H9 (cell line): Measurements from ENCODE around the gene LAMC3. TPM values are rescaled to one million over a fixed set of nuclear protein-coding genes. Genes with fewer than 3 reads are reported as not detected.
"Not testable (repeated sequence)": the region's sequence is repeated elsewhere in the genome, so short reads cannot be mapped to it uniquely, and the experiment has no call there.

Experiments used
- DNase-seq: peaks from one replicate; pipeline ENCODE4 v3.0.0-alpha.2; 2017
- H2AFZ ChIP-seq: one replicate; pipeline ENCODE4 v1.6.1; 2013; ENCODE audit warnings: mild to moderate bottlenecking, low read length, control low read depth, moderate library complexity
- H2AK5ac ChIP-seq: 2 replicates; pipeline ENCODE4 v1.6.1; 2013; ENCODE audit warnings: low read length, control low read depth, mixed read lengths; ENCODE audit not compliant: insufficient read length
- H2BK120ac ChIP-seq: one replicate; pipeline ENCODE4 v1.6.1; 2013; ENCODE audit warnings: low read depth, mild to moderate bottlenecking, low read length, control low read depth, inconsistent platforms; ENCODE audit not compliant: poor library complexity, severe bottlenecking
- H2BK12ac ChIP-seq: 2 replicates; pipeline ENCODE4 v1.6.1; 2013; ENCODE audit warnings: low read length, control low read depth, mixed read lengths, low read depth; ENCODE audit not compliant: insufficient read length
- H2BK15ac ChIP-seq: 2 replicates; pipeline ENCODE4 v1.6.1; 2013; ENCODE audit warnings: low read depth, low read length, control low read depth
- H2BK20ac ChIP-seq: one replicate; pipeline ENCODE4 v1.6.1; 2013; ENCODE audit warnings: low read depth, mild to moderate bottlenecking, low read length, control low read depth, inconsistent platforms; ENCODE audit not compliant: poor library complexity, severe bottlenecking
- H2BK5ac ChIP-seq: 2 replicates; pipeline ENCODE4 v1.6.1; 2013; ENCODE audit warnings: low read length, control low read depth, mixed read lengths; ENCODE audit not compliant: insufficient read length
- H3K14ac ChIP-seq: 2 replicates; pipeline ENCODE4 v1.6.1; 2013; ENCODE audit warnings: low read length, control low read depth; ENCODE audit not compliant: insufficient read depth
- H3K18ac ChIP-seq: 2 replicates; pipeline ENCODE4 v1.6.1; 2013; ENCODE audit warnings: low read depth, mild to moderate bottlenecking, mixed read lengths, low read length, control low read depth; ENCODE audit not compliant: insufficient read length
- H3K23ac ChIP-seq: 2 replicates; pipeline ENCODE4 v1.6.1; 2013; ENCODE audit warnings: low read length, control low read depth, mixed read lengths, low read depth; ENCODE audit not compliant: insufficient read length
- H3K23me2 ChIP-seq: 2 replicates; pipeline ENCODE4 v1.6.1; 2013; ENCODE audit warnings: low read depth, mild to moderate bottlenecking, mixed read lengths, low read length, control low read depth; ENCODE audit not compliant: insufficient read length, poor library complexity, severe bottlenecking
- H3K27ac ChIP-seq: 2 replicates; pipeline ENCODE4 v1.5.1; 2013; ENCODE audit warnings: low read length, control low read depth, mixed read lengths, low read depth; ENCODE audit not compliant: insufficient read length
- H3K27me3 ChIP-seq: 2 replicates; pipeline ENCODE4 v1.6.1; 2013; ENCODE audit warnings: low read length, control low read depth, inconsistent platforms; ENCODE audit not compliant: insufficient read depth
- H3K4ac ChIP-seq: 2 replicates; pipeline ENCODE4 v1.6.1; 2013; ENCODE audit warnings: low read depth, mild to moderate bottlenecking, control low read depth, inconsistent platforms, low read length, moderate library complexity
- H3K4me1 ChIP-seq: 2 replicates; pipeline ENCODE4 v1.6.1; 2013; ENCODE audit warnings: low read length, control low read depth, inconsistent platforms; ENCODE audit not compliant: insufficient read depth
- H3K4me2 ChIP-seq: 2 replicates; pipeline ENCODE4 v1.6.1; 2013; ENCODE audit warnings: low read length, control low read depth, mixed read lengths; ENCODE audit not compliant: insufficient read length, insufficient read depth
- H3K56ac ChIP-seq: 2 replicates; pipeline ENCODE4 v1.6.1; 2013; ENCODE audit warnings: low read depth, mild to moderate bottlenecking, mixed read lengths, low read length, control low read depth; ENCODE audit not compliant: insufficient read length
- H3K79me1 ChIP-seq: 2 replicates; pipeline ENCODE4 v1.6.1; 2013; ENCODE audit warnings: low read depth, mild to moderate bottlenecking, moderate library complexity, low read length, control low read depth, inconsistent platforms; ENCODE audit not compliant: insufficient read depth, poor library complexity, severe bottlenecking
- H3K79me2 ChIP-seq: 2 replicates; pipeline ENCODE4 v1.6.1; 2013; ENCODE audit warnings: low read length, control low read depth, inconsistent platforms; ENCODE audit not compliant: insufficient read depth
- H3K9ac ChIP-seq: 2 replicates; pipeline ENCODE4 v1.6.1; 2013; ENCODE audit warnings: low read length, control low read depth, mixed read lengths; ENCODE audit not compliant: insufficient read length; ENCODE audit errors: extremely low read depth
- H3K9me3 ChIP-seq: one replicate; pipeline ENCODE4 v1.6.1; 2013; ENCODE audit warnings: low read depth, low read length, inconsistent platforms; ENCODE audit not compliant: control insufficient read depth
- H3T11ph ChIP-seq: one replicate; pipeline ENCODE4 v1.6.1; 2013; ENCODE audit warnings: mild to moderate bottlenecking, low read length, control low read depth, inconsistent platforms
- H4K20me1 ChIP-seq: one replicate; pipeline ENCODE4 v1.6.1; 2013; ENCODE audit not compliant: control insufficient read depth, insufficient read length, insufficient read depth
- H4K5ac ChIP-seq: 2 replicates; pipeline ENCODE4 v1.6.1; 2013; ENCODE audit warnings: low read depth, mild to moderate bottlenecking, mixed read lengths, low read length, control low read depth; ENCODE audit not compliant: insufficient read length
- H4K8ac ChIP-seq: replicated peaks from 2 replicates; pipeline ENCODE4 v1.6.1; 2013; ENCODE audit warnings: low read length, control low read depth, mixed read lengths, low read depth; ENCODE audit not compliant: insufficient read length
- H4K91ac ChIP-seq: 2 replicates; pipeline ENCODE4 v1.6.1; 2013; ENCODE audit warnings: low read depth, mild to moderate bottlenecking, moderate library complexity, mixed read lengths, low read length, control low read depth; ENCODE audit not compliant: insufficient read length
- H3K27ac Mint-ChIP-seq, 3 experiments: 2 replicates in 2 of 3; 3 replicates in 1 of 3; pipeline ENCODE4 v1.8.0; 2020 to 2021; ENCODE audit warnings: mixed read lengths in 3 of 3, mild to moderate bottlenecking in 1 of 3, moderate library complexity in 1 of 3
- H3K27me3 Mint-ChIP-seq: 2 replicates; pipeline ENCODE4 v1.8.0; 2021; ENCODE audit warnings: low read depth, mild to moderate bottlenecking, moderate library complexity, mixed read lengths
- H3K36me3 Mint-ChIP-seq, 3 experiments: 2 replicates in 2 of 3; 3 replicates in 1 of 3; pipeline ENCODE4 v1.8.0; 2020 to 2021; ENCODE audit warnings: low read depth in 3 of 3, mixed read lengths in 3 of 3; ENCODE audit not compliant: insufficient read depth in 1 of 3
- H3K4me1 Mint-ChIP-seq, 2 experiments: 2 replicates each; pipeline ENCODE4 v1.8.0; 2020; ENCODE audit warnings: mixed read lengths in 2 of 2
- H3K4me3 Mint-ChIP-seq, 2 experiments: 2 replicates in 1 of 2; 3 replicates in 1 of 2; pipeline ENCODE4 v1.8.0; 2020 to 2021; ENCODE audit warnings: mild to moderate bottlenecking in 2 of 2, mixed read lengths in 2 of 2, moderate library complexity in 1 of 2
- H3K9me3 Mint-ChIP-seq, 2 experiments: 2 replicates in 1 of 2; 3 replicates in 1 of 2; pipeline ENCODE4 v1.8.0; 2020; ENCODE audit warnings: mild to moderate bottlenecking in 2 of 2, mixed read lengths in 2 of 2, moderate library complexity in 1 of 2
- WGBS: extraction: QIAGEN DNeasy Blood & Tissue Kit; methylation state at CpG from one replicate; pipeline ENCODE4 v1.1.7; 2013; ENCODE audit warnings: missing lambda C conversion rate, low lambda C conversion rate, mixed read lengths; ENCODE audit not compliant: insufficient read length; ENCODE audit errors: extremely low coverage; 5-methylcytosine and 5-hydroxymethylcytosine counted together
- total RNA-seq: library from RNA; stranded (reverse); gene quantifications from 2 replicates; pipeline ENCODE4 v1.2.1, GENCODE V29; 2021
- TF ChIP-seq, protein P1 (sequence below): fragments of 200-600 bp; sonication (generic); conservative IDR thresholded peaks from 3 replicates; pipeline ENCODE4 v1.8.0; 2021; ENCODE audit warnings: antibody characterized with exemption, mild to moderate bottlenecking

Gene LAMC3
- total RNA-seq, 1 experiment from 2014 or later = 21.7 TPM

DNA sequence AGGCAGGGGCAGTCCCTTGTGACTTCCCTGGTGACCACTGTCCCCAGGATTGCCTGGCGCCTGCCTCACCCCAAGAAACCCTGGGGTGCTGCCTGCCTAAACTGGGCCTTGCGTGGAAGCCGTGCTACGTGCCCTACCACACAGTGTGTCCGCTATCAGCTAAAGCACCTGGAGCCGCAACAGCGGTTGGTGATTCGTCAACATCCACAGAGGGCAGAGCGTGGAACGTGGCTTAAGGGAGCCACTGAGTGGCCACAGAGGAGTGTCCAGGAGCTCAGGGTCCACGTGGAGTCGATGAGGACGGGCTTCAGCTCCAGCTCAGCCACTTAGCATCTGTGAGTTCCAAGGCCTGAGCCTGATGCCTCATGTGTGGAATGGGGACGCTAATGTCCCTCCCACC lies 25.3 kb downstream of the LAMC3 start:
- H3K9me3 Mint-ChIP-seq = no peaks in the 10 kb centered on the region
- no peak overlapping the region for H3K27ac ChIP-seq
- H3K4me1 Mint-ChIP-seq = peaks cover 0 to 4% of the 10 kb centered on the region in 2 experiments; a peak in 1 of 4 replicates

DNA sequence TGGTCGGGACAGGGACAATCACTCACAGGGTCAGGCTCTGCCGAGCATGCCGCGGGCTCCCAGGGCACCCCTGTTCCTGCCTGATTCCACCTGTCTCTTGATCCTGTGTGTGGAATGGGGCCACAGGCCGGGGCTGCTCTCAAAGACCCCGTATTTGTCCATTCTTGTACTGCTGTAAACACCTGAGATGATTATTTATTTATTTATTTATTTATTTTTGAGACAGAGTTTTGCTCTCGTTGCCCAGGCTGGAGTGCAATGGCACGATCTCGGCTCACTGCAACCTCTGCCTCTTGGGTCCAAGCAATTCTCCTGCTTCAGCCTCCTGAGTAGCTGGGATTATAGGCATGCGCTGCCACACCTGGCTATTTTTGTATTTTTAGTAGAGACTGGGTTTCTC lies 25.8 kb downstream of the LAMC3 start:
- not testable (repeated sequence) for H3K23me2 ChIP-seq, H4K91ac ChIP-seq, H2BK5ac ChIP-seq, H3K27me3 ChIP-seq, H3K27ac Mint-ChIP-seq, H2BK20ac ChIP-seq, H3K27me3 Mint-ChIP-seq, DNase-seq, H3K4me3 Mint-ChIP-seq, H3K4me2 ChIP-seq, H2BK15ac ChIP-seq, H4K20me1 ChIP-seq, H2AFZ ChIP-seq, H3K9ac ChIP-seq, H3K36me3 Mint-ChIP-seq, H2BK12ac ChIP-seq, H2AK5ac ChIP-seq, H3K27ac ChIP-seq, H4K5ac ChIP-seq, H3T11ph ChIP-seq, H3K9me3 Mint-ChIP-seq, H3K9me3 ChIP-seq, H3K4ac ChIP-seq, H3K56ac ChIP-seq, H3K79me1 ChIP-seq, H3K18ac ChIP-seq, H3K4me1 ChIP-seq, H3K4me1 Mint-ChIP-seq, H3K14ac ChIP-seq, H3K23ac ChIP-seq, H4K8ac ChIP-seq, H2BK120ac ChIP-seq, H3K79me2 ChIP-seq
- WGBS = no CpG with 5 or more reads among the region's 10 CpGs

More for the DNA sequence above, 25.3 kb downstream of the LAMC3 start:
- H3K27me3 ChIP-seq = no peaks in the 10 kb centered on the region
- no peaks in the 10 kb centered on the region for H3K79me2 ChIP-seq
- H2BK15ac ChIP-seq = no peak overlapping the region
- H3K4ac ChIP-seq = no peak overlapping the region
- H4K20me1 ChIP-seq = no peaks in the 10 kb centered on the region
- H3K4me1 ChIP-seq = no peaks in the 10 kb centered on the region
- H2BK20ac ChIP-seq = no peak overlapping the region
- no peak overlapping the region for H4K91ac ChIP-seq
- H3K23me2 ChIP-seq = peaks cover 4% of the 10 kb centered on the region
- WGBS = no CpG with 5 or more reads among the region's 14 CpGs
- H2AFZ ChIP-seq = no peak overlapping the region
- no peaks in the 10 kb centered on the region for H3K9me3 ChIP-seq
- no peak for DNase-seq
- H3K79me1 ChIP-seq = no peaks in the 10 kb centered on the region
- no peak overlapping the region for H3K4me2 ChIP-seq
- no peaks in the 10 kb centered on the region for H3K27me3 Mint-ChIP-seq
- no peak overlapping the region for H3T11ph ChIP-seq
- H3K9ac ChIP-seq = no peak overlapping the region
- H3K18ac ChIP-seq = no peak overlapping the region
- no peak overlapping the region for H2BK5ac ChIP-seq
- H3K14ac ChIP-seq = no peak overlapping the region
- no peak overlapping the region for H3K56ac ChIP-seq
- H2BK120ac ChIP-seq = no peak overlapping the region
- TF ChIP-seq, protein P1, sequence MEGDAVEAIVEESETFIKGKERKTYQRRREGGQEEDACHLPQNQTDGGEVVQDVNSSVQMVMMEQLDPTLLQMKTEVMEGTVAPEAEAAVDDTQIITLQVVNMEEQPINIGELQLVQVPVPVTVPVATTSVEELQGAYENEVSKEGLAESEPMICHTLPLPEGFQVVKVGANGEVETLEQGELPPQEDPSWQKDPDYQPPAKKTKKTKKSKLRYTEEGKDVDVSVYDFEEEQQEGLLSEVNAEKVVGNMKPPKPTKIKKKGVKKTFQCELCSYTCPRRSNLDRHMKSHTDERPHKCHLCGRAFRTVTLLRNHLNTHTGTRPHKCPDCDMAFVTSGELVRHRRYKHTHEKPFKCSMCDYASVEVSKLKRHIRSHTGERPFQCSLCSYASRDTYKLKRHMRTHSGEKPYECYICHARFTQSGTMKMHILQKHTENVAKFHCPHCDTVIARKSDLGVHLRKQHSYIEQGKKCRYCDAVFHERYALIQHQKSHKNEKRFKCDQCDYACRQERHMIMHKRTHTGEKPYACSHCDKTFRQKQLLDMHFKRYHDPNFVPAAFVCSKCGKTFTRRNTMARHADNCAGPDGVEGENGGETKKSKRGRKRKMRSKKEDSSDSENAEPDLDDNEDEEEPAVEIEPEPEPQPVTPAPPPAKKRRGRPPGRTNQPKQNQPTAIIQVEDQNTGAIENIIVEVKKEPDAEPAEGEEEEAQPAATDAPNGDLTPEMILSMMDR = no peak
- no peak overlapping the region for H4K8ac ChIP-seq
- no peak overlapping the region for H3K23ac ChIP-seq
- H2AK5ac ChIP-seq = no peak overlapping the region
- H3K27ac Mint-ChIP-seq = no peak overlapping the region
- no peak overlapping the region for H3K4me3 Mint-ChIP-seq
- no peak overlapping the region for H4K5ac ChIP-seq
- no peak overlapping the region for H2BK12ac ChIP-seq
- peaks cover 0 to 3% (median 2%) of the 10 kb centered on the region in 3 experiments; a peak in 2 of 7 replicates for H3K36me3 Mint-ChIP-seq
